GM21576 (cell line): Measurements from ENCODE around the gene OR10G8.

ENCODE experiments used
- ATAC-seq: cut with Tn5 transposase; IDR thresholded peaks from one replicate; pipeline ENCODE4 v1.9.1; 2021; ENCODE audit warnings: mild to moderate bottlenecking, moderate library complexity; ENCODE audit not compliant: unreplicated experiment

Gene OR10G8

GRCh38 chr11:124075841-124076651, 49.4 kb downstream of the OR10G8 start:
- no peak for ATAC-seq

- no peak for ATAC-seq
Measured at GRCh38 chr11:124077266-124077665, 50.7 kb downstream of the OR10G8 start.

GRCh38 chr11:124078591-124078990, 52.0 kb downstream of the OR10G8 start:
- ATAC-seq = no peak

- no peak for ATAC-seq
Measured at GRCh38 chr11:124079631-124080326, 53.2 kb downstream of the OR10G8 start.
